NCI-H510A treated with DMSO at 0.1 percent for 48 hours (cell line): ENCODE results near the gene KCNQ1.

Experiments
- DNase-seq: peaks from one replicate; lab custom pipeline; 2025; lab: John Stamatoyannopoulos, UW

Gene KCNQ1

DNA sequence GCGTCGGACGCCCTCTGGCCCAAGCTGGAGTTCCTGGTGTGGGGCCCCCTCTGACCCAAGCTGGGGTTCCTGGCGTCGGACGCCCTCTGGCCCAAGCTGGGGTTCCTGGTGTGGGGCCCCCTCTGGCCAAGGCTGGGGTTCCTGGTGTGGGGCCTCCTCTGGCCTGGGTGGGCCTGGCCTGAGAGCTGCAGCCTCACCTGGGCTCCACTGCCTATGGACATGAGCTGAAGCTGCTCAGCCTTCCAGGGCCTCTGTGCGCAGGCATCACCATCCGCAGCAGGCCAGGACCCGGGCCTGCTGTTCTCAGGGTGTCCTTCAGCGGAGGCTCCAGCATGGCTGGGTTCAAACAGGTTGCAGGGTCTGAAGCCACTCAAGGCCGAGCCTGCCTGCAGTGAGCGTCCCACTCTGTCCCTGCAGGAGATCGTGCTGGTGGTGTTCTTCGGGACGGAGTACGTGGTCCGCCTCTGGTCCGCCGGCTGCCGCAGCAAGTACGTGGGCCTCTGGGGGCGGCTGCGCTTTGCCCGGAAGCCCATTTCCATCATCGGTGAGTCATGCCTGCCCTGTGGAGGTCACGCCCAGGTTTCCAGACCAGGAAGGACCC is 125.5 kb downstream of the KCNQ1 start:
- DNase-seq, result no peak

DNA sequence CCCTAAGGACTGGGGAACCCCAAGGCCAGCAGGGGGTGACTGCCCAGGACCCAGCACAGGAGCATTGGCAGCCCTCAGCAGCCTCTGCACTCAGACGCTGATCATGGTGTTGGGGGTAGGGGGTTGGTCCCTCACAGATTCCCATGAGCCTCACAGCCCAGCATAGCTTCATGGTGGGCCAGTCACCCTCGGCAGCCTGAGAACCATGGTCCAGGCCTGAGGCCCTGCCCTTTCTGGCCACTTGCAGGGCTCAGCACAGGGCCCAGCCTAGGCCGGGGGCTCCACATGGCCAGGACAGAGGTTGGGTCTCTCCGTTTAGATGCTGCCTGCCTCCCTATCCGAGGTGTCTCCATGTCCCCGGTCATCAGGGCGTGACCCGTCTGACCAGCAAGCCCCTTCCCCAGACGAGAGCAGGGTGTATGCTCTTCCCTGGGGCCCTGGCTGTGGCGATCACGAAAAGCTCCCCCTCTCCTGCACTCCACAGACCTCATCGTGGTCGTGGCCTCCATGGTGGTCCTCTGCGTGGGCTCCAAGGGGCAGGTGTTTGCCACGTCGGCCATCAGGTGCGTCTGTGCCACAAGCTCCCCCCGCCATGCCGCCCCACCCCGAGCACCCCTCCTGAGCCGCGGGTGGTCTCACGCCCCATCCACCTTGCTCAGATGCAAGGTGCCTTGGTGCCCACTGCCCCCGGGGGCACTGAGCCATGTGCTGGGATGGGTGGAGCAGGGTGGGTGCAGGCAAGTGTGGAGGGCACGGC is 126.2 kb downstream of the KCNQ1 start:
- DNase-seq, result no peak

DNA sequence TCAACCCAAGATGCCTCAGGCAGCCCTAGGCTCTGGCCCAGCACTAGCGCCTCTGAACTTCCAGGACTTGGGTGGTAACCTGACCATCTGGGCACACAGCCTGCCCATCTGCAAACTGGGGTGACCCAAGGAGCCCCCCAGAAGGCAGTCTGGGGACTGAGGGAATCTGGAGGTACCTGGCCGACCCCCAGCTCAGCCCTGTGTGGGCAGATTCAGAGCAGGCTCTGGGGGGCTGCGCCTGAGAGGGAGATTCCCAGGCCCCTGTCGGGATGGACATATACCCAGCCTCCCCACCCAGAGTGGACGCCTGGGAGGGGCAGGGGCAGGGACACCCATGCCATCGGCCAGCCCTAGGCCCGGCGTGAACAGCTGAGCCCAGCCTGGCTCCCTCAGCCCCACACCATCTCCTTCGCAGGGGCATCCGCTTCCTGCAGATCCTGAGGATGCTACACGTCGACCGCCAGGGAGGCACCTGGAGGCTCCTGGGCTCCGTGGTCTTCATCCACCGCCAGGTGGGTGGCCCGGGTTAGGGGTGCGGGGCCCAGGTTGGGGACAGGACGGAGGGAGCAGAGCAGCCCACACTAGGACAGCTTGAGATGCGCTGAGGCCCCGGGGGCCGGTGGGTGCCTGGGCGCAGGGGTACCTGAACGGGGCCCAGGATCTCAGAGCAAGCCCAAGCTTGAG is 126.9 kb downstream of the KCNQ1 start:
- DNase-seq, result no peak

DNA sequence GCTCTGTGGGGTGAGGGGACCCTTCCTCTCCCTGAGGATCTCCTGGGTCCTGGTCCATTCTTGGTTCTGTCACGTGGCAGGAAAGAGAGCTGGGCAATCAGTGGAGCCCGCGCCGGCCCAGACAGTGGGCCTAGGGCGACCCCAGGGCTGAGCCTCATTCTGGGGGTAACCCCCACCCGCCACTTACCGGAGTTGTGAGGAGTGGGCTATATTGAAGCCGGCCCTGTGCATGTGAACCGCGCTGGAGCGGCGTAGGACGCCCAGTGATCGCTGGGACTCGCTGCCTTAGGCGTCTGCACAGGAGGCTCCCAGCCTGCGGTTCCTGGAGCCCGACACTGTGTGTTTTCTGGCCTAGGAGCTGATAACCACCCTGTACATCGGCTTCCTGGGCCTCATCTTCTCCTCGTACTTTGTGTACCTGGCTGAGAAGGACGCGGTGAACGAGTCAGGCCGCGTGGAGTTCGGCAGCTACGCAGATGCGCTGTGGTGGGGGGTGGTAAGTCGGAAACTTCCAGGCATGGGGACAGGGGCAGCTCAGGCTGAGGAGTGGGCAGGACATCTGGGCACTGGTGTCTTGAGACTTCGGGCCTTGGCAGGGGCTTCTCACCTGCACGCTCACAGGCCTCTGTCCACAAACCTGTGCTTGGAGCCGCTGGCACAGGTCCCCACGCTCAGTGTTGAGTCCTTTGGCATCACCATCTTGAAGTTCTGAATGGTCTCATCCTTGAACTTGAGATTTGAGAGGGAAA is 127.9 kb downstream of the KCNQ1 start:
- DNase-seq, result no peak

DNA sequence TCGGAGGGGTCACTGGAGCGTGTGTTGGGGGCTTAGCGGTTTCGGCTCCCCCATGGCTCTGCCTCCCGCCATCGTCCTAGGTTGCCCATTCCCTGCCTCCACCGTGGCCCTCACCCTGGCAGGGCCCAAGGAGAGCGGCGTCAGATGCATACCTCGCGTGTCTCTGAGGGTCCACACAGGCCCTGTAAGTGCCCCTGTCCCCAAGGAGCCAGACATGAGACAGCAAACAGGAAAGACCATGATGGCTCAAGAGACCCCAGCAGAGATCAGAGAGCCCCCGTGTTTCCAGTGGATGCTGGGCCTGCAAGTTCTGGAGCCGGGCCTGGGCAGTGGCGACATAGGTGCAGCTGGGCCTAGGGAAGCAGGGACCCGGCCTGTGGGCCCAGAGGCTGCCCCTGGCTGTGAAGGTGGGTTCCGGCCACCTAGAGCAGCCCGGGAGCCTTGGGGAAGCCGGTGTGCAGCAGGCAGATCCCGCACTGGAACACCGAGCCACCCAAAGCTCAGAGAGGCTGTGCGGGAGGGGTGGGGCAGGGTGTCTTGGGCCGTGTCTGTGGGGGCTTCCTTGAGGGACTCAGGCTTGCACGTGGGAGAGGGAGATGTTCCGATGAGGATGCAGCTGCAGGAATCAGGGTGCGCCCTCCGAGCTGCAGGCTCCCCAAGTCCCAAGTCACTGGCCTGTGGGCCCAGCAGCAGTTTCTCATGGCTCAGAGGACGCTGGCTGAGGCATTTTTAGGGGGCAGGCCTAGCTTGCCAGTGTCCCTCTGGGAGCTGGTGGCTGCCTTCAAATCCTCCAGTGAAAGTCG is 128.6 kb downstream of the KCNQ1 start:
- DNase-seq, result no peak

DNA sequence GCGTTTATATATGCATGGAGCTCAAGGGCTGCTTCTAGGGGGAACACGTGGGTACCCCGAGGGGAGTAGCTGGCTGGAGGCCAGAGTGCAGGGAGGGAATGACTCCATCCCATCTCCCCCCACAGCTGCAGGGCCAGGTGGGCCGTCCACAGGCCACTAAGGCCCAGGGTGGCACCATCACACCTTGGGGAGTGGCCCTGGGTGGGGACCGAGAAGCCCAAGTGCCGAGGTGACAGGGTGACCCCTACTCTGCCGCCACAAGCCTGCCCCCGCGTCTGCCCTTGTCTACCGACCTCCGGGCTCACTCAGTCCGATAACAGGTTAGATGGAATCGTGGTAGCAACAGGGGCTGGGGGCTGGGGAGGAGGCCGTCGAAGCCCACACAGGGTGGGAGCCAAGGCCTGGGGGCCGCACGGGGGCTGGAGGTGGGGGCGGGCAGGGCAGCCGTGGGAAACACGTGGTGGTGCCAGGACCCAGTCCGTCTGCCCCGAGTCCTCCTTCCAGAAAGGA is 129.3 kb downstream of the KCNQ1 start:
- no peak for DNase-seq

DNA sequence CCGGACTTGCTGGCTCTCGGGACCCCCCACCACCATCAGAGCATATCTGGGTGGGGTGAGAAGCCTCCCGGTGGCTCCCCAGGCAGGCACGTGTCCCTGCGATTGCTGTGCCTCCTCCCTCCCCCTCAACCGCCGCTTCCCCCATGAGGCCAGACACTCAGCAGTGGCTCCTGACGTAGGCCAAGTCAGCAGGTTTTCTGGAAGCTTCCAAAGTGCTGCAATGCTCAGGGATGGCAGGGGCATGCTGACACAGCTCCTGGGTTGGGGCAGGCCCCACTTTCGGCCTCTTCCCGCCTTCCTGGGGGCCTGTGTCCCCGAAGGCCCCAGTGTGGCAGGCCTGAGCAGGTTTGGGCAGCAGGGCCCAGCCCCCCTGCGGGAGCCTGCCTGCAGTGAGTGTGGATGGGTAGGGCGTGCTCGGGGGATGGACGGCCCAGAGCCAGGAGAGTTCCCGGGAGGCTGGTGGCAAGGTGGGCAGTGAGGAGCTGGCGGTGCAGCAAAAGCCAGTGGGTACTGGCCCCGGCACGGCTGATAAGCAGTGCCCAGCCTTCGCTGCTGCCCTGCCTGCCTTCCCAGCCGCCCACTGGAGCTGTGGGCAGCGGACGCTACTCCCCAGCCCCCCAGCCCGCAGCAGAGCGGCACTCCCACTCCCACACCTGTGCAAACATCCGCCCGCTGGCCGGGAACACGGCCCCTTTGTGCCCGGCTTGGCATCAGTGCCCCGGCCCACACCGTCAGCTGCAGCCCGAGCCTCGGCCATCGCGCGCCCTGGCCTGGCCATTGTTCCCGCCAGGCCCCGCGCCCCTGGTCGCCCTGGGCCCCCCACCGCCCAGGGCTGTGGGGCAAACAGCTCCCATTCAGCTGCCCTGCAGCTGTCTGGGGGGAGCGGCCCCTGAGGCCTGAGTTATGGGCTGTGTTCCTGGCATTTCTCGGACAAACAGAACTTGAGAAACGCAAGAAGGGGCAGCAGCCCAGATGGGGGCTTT is 130.0 kb downstream of the KCNQ1 start:
- no peak for DNase-seq

DNA sequence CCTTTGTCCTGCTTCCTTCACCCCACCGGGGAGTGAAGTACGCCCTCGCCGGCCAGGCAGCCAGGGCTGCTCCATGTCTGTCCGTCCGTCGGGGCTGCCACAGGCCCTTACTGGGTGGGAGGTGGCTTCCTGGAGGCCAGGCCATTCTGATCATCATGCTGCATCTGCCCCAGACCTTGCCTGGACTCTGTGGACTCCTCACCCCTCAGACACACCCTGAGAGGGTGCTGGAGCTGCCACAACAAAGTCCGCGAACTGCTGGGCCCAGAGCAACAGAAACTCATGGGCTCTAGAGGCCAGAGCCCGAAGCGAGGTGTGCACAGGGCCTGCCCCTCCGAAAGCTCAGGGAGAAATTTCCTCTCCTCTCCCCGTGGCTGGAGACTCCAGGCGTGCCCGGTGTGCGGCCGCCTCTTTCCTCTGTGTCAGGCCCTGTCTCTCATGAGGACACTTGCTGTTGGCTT is 130.8 kb downstream of the KCNQ1 start:
- no peak for DNase-seq

DNA sequence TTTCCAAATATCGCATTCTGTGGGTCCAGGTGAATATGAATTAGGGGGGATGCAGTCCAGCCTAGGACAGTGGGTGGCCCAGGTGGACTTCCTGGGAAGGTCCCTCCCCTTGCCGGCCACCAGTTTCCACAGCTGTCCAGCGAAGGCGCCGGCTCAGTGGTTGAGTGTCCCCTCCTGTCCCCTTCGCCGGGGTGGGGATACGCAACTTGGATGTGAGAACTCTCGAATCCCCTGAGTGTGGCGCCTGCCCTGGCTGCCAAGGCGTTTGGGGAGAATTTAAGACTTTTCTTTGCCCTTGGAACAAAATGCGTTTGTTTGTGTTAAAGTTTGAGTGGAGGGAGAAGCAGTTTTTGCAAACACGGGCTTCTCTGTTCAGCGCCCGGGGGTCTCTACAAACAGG is 131.3 kb downstream of the KCNQ1 start:
- no peak for DNase-seq

DNA sequence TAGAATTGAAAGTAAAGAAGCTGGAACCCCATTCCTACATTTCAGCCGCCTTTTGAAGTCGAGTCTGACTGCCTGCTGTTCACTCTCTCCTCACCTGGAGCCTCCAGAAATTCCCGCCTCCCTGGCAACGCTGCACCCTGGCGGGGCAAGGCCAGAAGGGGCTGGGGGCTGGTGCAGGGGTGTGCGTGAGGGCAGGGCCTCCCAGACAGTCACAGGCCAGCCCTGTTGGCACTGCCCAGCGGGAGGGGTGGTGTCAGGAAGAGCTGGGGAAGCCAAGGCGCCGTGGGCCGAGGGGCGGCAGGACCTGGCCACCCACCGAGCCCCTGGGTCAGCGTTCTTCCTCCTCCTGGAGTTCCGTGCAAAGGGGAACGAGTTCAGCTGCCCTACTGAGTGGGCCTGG is 131.7 kb downstream of the KCNQ1 start:
- no peak for DNase-seq

DNA sequence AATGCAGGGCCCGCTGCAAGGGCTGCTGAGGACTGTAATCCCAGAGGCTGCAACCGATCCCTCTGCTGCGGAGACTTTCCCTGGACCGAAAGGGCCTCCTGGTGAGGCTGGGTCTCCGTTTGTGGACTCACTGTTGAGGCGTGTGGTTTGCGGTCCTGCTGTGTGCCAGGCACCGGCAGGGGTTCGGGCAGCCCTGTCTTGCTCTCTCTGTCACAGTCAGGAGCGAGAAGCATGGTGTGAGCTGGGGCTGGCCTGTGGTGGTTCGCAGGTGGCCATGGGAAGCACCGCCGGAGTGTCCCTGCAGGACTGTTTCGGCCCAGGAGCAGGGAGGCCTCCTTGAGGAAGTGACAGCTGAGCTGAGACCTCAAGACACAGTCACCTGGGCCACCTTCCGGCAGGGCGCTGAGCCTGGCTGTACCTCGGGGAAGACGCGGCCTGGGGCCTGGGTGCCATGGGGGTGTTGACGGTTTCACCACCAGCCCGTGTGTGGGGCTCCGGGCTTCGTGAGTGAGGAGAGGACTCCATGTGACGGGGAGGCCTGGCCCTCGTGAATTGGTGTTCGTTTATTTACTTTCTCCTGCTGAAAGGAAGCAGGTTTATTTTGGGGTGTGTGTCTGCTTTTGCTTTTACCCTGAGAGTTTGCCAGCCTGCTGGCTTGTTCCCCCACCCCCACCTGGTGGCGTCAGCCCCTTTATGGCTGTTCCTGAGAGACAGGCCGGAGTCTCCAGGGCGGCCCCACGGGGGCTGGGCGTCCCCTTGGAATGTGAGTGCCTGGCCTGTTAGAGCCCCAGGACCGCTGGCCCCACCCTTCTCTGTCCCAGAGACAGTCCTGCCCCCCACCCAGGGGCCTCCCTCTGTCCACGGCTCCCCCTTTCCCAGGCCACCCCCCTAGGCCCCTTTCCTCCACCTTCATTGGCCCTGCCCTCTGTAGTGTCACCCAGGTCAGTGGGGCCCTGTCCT is 132.5 kb downstream of the KCNQ1 start:
- no peak for DNase-seq

DNA sequence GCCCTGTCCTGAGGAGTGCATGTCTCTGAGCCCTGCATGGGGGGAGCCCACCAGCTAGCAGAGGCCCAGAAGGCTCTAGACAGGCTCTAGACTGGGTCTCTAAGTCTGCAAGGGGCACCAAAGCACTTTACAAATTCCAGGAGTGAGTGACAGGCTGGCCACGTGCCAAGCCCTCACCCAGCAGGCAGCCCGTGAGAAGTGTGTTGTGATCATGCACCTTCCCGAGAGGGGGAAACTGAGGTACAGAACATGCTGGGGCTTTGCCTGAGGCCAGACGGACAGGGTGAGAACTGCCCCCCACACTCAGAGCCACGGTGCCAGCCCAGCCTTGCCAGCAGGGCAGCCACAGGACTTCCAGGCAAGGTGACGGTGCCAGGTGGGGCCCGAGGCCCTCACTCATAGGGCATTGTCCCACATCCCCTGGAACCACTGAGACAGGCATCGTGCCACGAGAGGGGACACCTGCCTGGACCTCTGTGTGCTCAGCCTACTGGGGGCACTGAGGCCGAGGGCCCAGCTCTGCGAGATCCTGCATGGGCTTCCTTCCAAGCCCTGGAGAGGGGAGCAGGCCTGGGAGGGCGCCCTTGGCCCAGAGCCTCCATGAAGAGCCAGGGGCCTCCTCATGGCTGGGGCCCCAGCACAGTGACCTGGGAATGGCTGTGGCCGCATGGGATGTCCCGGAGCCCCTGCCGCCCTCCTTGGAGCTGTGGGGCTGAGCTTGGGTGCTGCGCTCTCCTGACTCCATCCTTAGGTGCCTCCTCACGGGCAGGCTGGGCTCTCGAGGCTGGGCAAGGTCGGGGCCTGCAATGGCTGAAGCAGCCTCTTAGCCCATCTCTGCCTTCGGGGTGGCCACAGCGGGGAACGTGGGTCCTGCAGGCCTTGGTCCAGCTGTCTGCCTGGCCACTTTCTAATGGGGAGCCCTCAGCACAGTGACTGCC is 133.5 kb downstream of the KCNQ1 start:
- DNase-seq, result no peak

DNA sequence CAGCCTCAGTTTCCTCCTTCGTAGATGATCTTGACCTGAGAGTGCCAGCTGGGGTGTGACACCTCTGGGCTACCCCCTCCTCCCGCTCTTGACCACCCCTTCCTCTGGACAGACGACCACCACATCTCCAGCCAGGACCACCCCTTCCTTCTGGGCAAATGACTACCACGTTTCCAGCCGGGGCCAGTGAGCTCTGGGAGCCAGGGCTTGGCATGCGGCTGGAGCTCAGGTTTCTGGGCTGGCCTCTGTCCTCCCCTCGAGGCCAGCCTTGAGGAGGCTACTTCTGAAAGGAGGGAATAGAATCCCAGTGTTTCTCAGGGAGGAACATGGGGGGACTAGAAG is 134.1 kb downstream of the KCNQ1 start:
- DNase-seq, result no peak

DNA sequence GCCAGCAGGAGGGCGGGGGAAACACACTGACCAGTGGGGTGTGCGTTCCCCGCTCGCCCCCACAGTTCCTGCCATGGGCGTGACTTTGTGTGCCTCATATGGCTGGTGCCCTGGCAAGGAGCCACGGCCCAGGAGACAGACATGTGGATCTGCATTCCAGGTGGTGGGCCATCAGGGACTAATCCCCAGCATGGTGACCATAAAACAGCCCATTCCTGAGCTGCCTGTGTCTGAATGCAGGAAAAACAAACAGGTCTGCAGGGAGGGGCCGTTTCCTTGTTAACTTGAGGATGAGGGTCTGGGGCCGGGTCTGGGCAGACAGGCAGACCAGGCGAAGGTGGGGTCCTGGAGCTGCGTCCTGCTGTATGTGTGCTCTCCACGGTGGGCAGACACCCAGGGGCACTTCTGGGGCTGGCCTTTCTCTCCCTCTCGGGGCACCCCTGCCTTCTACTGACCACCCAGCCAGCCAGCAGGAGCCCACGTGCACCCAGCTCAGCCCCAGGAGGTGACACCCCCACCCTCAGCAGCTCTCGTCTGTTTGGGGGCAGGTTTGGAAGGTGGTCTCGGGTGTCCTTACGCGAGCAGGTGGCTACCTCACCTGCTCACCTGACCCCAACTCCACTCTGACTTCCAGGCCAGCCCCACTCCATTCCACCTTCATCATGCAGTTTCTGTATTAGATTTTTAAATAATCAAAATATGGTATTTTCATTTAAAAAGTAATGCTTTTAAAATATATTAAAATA is 134.7 kb downstream of the KCNQ1 start:
- no peak for DNase-seq

DNA sequence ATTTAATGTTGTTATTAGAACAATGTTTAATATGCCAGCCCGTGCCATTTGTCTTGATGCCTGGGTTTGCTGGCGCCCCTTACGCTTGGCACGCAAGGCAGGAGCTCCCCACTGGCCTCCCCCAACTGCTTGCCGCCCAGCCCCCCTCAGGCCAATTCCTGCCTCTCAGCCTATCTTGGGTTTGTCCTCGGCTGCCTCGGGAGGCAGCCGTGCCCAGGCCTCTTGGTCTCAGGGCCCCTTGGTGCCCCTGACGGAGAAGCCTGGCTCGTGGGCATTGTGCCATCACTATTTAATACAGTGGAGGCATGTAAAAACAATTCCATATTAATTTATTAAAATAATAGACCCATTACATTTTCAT is 135.2 kb downstream of the KCNQ1 start:
- DNase-seq, result no peak

DNA sequence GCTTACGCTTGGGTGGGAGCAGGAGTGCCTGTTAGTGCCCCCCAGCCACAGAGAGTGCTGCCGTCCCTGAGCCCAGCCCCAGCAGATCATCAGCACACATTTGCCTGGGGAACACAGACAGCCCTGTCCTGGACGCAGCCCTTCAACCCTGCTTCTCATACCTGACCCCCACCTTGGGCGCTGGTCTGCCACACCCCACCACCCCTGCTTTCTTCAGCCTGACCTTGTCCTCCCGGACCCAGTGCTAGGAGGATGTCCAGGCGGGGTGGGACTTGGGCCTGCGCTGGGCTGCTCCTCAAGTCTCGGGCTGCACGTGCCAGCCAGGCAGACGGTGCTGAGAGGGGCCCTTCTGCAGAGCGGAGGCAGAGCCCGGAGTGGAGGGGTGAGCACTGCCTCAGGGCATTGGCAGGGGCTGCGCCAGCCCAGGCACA is 135.8 kb downstream of the KCNQ1 start:
- no peak for DNase-seq

DNA sequence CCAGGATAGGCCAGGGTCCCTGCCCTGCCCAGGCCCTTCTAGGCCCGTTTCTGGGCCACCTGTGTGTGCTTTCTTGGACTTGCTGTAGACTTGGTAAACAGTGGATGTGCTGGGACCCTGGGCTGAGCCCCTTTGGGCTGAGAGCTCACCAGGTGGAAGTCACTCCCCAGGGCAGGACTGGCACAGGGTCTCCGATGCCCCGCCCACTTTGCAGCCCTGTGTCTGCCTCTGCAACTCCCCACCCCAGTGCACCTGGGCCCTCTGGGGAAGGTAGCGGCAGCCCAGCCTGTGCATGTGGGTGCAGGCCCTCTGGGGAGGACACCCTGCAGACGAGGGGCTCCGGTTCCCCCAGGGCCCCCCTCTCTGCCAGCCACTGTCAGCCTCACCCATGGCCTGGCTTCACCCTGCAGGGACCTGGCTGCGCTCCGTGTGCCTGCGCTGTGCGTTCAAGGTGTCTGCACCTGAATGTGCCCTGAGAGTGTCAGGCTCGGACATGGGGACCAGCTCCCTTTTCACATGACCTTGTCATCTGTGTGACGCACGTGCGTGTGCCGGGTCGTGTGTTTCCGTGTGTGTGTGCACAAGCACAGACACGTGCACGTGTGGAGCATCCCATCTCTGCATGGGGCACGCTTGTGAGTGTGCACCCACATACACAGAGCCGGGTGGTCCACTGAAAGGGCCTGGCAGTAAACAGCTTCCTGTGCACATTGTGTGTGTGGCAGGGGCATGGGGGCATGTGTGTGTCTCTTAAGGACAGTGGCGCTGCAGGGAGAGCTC is 136.5 kb downstream of the KCNQ1 start:
- no peak for DNase-seq
